Prostate gland (tissue), 2 donors: ENCODE results near the gene AHCYL2.

Source experiments
- CTCF ChIP-seq, 4 experiments: fragments of 200-600 bp in 2 of 4; fragments of 450-650 bp in 2 of 4; sonication (generic) in 2 of 4; IDR thresholded peaks; 1 replicate in 3 of 4; 2 replicates in 1 of 4; pipeline ENCODE4 v1.5.1; 2016 to 2019; ENCODE audit warnings: antibody characterized with exemption in 4 of 4, mild to moderate bottlenecking in 2 of 4, moderate library complexity in 2 of 4
- POLR2AphosphoS5 ChIP-seq: sonication (generic); formaldehyde crosslinking; IDR thresholded peaks from one replicate; pipeline ENCODE4 v1.6.1; 2017; ENCODE audit warnings: antibody characterized with exemption

- no peak for TF ChIP-seq CTCF (IDR thresholded peaks at IDR 0.05)
- TF ChIP-seq POLR2AphosphoS5, result no peak
Observed at GRCh38 chr7:129187681-129188371, 37.0 kb upstream of the AHCYL2 start.
